Measurements from ENCODE around the gene GPI.
A peak's percentile ranks its signal among the peaks of the same experiment; 100 is the strongest.
"Not testable (repeated sequence)": the region's sequence is repeated elsewhere in the genome, so short reads cannot be mapped to it uniquely, and the experiment has no call there.

The GPI gene

GRCh38 chr19:34343751-34344150, 21.2 kb upstream of the GPI start:
- FAIRE-seq, result no peak

DNA sequence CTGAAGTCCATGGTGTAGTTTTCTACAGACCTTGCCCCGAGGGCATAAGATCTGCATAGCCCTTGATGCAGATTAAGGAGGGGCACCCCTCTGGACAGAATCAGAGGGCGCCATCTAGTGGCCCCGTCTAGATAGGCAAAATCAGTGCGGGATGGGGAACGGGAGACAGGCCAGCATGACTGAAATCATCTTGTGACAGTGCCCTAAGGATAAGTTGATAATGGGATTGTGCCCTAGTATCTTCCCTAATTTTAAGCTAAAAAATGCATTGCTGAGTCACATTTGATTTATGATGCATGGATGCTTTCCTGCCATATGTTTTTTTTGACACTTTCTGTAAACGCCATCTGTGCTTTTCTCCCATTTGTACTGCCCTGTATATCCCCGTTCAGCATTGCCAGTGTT, 19.0 kb upstream of the GPI start:
- no peak for FAIRE-seq

DNA sequence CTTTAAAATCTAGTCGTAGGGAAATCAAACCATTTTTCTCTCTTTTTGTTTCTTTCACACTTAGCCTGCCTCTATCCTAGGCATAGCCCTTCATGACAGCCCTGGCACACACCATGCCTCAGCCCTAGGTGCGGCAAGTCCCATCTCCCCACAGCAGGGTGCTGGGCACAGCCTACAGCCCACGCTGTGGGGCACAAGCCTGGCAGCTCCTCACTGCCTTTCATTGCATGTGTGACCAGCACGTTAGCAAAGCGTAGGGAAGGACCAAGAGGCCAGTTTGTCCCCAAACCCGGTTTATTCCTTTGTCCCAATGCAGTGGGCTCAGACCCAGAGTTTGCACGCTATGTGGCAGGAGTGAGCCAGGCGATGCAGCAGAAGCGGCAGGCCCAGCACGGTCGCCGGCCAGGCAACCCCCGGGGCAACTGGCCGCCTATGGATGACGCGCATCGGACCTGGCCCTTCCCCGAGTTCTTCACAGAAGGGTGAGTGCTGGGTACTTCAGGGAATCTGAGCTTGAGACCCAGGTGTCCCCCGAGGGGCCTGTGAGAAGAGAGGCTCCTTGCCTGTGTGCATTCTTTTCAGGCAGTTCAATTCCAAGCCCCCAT, 17.3 kb upstream of the GPI start:
- FAIRE-seq, result no peak

DNA sequence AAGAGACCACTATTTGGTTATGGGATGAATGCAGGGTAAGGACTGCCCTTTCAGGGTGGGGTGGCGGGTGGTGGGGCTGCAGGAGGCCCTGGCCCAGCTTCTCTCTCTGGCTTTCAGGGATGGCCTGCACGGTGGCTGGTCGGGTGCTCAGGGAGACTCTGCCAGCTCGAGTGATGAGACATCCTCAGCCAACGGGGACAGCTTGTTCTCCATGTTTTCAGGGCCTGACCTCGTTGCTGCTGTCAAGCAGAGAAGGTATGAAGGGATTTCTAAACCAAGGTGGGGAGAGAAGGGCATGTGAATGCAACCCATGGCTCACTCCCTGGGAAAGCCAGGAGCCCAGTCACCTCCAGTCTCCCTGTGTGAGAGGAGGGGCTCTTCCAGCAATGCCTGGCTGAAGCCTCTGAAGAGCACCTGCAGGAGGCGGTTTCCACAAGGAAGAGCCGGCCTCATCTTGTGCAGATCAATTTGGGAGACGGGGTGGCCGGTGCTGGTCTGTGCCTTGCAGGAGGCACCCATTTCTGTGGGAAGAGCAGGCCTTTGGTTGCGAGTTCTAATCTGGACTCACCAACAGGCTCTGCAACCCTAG, 16.0 kb upstream of the GPI start:
- no peak for FAIRE-seq

DNA sequence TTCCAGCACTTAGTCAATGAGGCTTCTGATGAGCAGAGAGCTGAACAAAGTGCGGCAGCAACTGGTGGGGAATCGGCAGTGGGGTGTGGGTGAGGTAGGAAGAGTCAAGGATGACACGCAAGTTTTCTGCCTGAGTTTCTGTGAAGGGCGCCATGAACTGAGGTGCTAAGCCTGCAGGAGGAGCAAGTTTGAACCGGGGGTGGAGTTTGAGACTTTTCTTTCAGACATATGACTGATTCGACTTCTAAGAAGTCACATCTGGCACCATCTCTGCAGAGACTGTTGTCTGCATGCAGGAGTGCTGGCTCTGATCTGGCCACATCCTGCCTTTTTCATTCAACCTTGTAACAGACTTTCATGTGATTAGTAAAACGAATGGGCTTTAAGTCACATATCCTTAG, 14.8 kb upstream of the GPI start:
- no peak for FAIRE-seq

DNA sequence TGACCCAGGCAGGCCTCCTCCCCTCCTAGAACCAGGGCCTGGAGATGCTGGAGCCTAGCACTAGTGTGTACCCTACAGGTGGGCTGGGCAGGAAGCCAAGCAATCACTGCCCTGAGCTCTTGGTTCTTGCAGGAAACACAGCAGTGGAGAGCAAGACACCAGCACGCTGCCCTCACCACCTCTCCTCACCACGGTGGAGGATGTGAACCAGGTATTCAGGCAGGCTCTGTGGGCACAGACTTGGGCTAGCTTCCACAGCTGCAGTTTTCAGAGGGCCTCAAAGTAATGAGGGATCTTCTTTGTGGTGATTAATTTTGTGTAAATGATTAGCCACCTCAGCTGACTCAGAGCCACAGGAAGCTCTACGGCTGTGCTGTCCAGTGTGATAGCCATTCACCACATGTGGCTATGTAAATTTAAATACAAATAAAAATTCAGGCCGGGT, 13.6 kb upstream of the GPI start:
- FAIRE-seq, result no peak

- FAIRE-seq, result no peak
Observed at GRCh38 chr19:34353546-34353945, 11.4 kb upstream of the GPI start.

DNA sequence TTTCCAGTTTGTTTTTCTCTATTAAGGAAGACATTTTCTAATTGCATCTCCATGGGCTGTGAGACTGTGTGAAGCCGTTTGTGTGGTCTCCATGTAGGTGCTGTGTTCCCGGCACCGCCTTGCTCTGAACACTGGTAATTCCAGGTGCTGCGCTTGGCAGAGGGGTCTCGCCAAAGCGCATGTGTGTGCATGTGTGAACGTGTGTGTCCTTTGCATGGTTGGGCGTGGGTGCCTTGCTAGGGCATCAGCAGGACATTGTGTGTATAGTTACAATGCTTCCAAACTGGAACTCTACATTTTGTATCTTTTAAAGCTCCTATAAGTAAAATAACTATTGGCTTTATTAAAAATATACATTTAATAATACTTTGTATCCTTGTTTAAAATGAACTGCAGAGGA, 9.8 kb upstream of the GPI start:
- no peak for FAIRE-seq

GRCh38 chr19:34356875-34357274, 8.1 kb upstream of the GPI start:
- FAIRE-seq, result no peak

- no peak for FAIRE-seq
Observed at GRCh38 chr19:34357431-34357830, 7.6 kb upstream of the GPI start.

DNA sequence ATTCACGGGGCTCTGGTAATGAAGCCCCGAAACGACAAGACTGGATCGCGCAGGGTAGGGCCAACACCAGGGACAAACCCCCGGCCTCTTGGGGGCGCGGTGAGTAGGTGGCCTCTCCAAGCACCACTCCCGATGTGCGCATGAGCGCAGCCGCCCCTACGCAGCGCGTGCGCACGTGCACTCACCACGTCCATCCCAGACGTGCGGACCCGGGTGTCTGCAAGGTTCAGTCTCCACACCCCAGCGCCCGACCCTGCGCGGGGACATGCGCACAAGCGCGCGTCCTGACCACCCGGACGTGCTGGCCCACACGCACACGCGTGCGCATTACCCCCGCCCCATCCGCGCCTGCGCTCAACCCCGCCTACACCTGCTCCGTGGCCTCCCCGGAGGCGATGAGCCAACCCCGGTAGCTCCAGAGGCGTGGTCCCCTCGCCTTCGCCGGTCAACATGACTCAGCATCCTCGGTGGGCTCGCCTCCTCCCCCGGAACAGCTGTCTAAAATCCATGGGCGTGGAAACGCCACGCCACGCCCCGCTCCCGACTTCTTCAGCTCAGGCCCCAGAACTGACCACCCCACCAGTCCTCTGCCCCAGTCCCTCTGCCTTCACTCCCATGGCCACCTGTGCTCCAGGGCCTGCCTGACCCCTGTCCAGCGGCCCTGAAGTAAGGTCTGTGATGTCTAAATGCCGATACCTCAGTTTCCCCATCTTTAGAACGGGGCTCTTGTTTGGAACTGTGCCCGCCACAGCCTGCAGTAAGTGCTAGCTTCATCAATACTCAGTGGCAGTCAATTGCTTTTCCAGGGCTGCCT, 5.6 kb upstream of the GPI start:
- peak; percentile 76 for FAIRE-seq

GRCh38 chr19:34359954-34360315, 5.1 kb upstream of the GPI start:
- no peak for FAIRE-seq

- FAIRE-seq, result no peak
Observed at GRCh38 chr19:34360354-34360909, 4.6 kb upstream of the GPI start.

- no peak for FAIRE-seq
Observed at GRCh38 chr19:34362679-34363069, 2.3 kb upstream of the GPI start.

- no peak for FAIRE-seq
Observed at GRCh38 chr19:34363094-34363493, 1.9 kb upstream of the GPI start.

- FAIRE-seq, result no peak
Observed at GRCh38 chr19:34363930-34364329, 1.1 kb upstream of the GPI start.

- FAIRE-seq, result no peak
Observed at GRCh38 chr19:34364462-34364829, 550 bp upstream of the GPI start.

- no peak for FAIRE-seq
Observed at GRCh38 chr19:34365463-34366401, 736 bp downstream of the GPI start.

DNA sequence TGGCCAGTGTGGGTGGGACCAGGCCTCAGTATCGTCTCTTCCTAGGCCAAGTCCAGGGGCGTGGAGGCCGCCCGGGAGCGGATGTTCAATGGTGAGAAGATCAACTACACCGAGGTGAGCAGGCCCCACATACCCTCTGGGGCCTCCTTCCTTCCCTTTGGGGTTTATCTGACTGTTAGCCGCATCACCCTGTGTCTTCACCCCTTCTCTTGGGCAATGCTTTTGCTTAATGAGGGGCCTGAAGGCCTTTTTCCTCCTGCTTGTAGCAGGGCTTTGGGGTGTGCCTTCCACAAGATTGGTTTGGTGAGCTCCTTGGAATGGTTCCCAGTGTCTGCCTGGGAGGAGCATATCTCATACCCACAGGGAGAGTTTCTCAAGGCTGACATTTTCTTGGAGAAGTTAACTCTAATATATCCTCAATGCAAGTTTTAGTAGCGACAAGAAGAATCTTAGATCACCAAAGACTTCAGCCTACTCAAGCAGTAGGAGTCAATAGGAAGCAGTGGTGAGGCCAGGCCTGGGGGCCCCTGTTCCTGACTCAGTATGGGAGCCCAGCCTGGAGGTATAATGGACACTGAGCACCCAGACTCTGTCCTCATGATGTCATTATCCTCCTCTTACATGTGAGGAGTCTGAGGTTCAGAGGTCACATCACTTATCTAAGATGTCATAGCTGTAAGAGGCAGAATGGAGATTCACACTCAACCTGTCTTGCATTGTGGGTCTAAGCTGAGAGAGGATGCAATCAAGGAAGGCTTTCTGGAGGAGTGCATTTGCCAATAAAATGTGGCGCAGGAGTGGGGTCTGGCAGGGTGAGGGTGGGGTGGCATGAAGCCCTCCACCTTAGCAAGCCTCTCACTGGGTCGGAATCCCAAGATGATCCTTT, 2.0 kb downstream of the GPI start:
- no peak for FAIRE-seq

DNA sequence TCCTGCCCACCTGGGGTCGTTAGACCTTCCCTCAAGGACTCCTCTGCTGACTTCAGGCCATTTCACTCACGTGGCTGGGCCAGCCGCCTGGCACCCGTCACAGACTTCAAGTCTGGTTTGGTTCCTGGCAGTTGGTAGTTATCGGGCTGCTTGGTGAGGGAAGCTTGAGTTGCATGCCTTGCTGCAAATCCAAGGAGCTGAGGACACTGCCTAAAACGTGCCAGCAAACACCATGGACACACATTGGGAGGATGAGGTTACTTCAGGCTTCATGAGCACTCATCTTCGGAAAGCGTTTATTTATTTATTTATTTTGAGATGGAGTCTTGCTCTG, 2.6 kb downstream of the GPI start:
- no peak for FAIRE-seq

- no peak for FAIRE-seq
Observed at GRCh38 chr19:34368338-34368737, 3.3 kb downstream of the GPI start.

- not testable (repeated sequence) for FAIRE-seq
Observed at GRCh38 chr19:34369166-34369565, 4.2 kb downstream of the GPI start.

Measured in G401.6 (cell line).